ENCODE data around the gene NDRG2.
"Not testable (repeated sequence)": the region's sequence is repeated elsewhere in the genome, so short reads cannot be mapped to it uniquely, and the experiment has no call there.

Gene NDRG2

DNA sequence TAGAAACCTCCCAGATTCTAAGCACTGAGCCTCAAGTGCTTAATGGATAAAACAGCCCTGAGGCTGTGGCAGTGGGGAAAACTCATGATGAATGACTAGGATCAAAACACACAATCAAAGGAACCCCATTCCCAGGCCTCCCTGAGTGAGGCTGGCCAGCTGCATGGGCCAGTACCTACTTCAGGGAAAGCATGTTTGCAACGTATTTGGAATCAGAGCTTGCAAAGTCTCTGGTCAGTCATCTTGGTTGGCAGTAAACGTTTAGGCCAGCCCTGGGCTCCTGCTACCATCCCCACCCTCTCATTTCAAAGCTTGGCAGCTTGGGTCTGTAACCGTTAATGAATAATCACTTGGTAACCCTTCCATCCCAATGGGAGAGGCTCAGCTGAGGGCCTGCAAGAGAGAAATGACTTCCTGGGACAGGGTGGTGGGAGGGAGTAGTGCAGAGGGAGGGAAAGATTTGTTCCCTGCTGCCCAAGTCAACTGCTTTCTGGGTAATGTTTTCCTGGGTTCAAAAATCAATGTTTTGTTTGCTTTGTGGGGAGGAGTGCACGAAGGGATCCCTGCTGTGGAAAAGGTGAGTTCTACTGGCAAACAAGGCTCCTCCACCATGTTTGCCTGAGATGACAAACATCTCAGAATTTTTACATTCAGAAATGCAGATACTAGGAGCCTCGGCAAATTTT, 30.7 kb upstream of the NDRG2 start:
- FAIRE-seq = no peak

DNA sequence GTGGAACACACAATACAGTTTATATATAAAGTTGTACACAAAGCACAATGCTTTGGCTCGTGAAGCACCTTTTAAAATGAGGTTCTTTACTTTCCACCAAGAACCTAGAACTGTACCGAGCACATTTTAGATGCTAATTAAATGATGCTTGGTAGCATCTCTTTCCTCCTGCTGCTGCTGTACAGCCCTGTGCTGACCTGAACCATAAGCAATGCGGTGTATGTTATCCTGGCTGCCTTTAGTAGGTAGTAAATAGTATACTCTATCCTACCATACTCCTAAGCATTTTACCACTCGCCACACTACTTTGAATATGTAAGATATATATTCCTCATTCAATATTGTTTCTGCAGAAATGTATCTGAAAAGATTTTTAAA, 29.9 kb upstream of the NDRG2 start:
- FAIRE-seq = no peak

DNA sequence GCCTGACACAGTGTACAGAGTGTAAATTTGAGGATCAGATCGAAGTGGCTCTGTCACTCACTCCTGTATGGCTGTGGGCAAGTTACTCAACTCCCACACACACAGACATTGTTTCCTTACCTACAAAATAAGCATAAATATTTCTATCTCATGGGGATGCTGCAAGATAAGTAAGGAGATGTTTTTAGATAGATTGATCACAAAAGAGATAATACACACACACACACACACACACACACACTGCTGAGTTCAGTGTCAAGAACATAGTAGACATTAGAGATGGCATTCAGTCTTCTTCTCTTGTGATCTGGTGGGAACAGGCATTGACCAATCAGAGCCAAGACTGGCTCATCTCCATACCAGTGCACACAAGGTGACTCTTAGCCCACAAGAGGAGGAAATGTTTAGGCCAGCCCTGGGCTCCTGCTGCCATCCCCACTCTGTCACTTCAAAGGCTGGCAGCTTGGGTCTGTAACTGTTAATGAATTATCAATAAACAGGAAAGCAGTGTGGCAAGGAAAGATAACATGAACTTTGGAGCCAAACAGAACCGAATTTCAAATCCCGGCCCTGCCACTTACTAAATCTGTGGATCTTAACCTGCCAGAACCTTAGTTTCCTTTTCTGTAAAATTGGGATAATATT, 29.4 kb upstream of the NDRG2 start:
- no peak for FAIRE-seq

DNA sequence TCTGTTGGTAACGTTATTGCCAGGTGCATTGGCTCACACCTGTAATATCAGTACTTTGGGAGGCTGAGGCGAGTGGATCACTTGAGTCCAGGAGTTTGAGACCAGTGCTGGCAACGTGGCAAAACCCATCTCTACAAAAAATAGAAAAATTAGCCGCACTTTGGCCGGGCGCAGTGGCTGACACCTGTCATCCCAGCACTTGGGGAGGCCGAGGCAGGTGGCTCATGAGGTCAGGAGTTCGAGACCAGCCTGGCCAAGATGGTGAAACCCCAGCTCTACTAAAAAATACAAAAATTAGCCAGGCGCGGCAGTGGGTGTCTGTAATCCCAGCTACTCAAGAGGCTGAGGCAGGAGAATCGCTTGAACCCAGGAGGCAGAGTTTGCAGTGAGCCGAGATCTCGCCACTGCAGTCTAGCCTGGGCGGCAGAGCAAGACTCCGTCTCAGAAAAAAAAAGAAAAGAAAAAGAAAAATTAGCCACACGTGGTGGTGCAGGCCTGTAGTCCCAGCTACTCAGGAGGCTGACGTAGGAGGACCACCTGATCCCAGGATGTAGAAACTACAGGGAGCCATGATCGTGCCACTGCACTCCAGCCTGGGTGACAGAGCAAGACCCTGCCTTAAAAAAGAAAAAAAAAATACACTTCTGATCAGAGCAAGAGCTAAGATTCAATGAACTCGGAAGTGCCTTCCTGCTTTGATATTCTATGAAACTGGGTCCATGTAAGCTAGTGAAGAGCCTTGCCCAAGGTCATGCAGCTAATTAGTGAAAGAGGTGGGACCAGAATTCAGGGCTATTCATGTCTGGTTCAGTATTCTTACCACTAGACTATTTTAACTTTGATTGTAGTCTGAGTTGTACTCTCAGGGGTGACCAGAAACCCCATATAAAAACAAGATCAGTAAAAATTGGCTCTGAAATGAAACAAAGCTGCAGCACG, 28.6 kb upstream of the NDRG2 start:
- FAIRE-seq = no peak

DNA sequence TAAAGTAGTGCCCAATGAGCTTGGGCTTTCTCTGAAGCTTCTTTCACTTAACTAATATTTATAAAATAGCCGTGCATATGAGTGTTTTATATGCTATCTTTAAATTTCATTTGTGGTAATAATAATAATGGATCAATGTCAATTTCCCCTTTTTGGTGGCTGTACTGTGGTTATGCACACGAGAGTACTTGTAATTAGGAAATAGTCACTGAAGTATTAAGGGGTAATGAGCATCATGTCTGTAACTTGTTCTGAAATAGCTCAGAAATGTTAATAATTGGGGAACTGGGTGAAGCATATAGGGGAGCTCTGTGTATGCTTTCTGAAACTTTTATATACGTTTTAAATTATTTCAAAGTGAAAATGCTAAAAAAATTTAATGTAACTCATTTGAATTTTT, 25.7 kb upstream of the NDRG2 start:
- FAIRE-seq = no peak

DNA sequence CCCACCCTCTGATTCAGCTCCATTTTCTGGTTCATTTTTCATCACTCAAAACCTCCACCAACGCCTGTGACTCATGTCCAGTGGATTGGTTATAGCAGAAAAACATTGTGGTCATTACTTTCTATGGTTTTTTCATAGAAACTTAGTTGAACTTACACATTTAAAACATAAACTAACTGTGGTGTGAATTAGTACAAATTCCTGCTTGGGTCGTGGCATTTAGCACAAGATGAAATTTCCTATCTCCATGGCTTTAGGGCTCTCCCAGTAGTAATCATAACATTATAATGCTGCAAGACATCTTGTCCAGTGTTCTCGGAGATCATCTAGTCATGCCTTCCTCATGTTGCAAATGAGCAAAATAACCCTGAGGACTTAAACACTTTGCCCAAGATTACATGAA, 24.4 kb upstream of the NDRG2 start:
- no peak for FAIRE-seq

DNA sequence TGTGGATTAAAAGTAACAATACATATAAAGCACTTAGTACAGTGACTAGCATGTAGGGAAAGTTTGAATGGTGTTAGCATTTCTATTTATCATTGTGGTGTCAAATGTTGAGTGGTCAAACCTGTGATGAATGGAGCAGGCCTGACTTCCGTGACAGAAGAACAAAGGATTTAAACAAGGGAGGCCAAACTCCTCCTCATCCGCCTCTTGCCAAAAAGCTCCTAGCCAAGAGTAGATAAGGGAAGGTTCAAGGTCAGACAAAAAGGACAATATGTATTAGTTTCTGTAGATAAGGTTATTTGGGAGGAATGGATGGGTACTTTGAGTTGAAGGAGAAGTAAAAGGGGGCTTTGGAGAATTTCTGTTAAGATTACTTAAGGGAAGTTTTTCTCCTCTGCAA, 23.8 kb upstream of the NDRG2 start:
- FAIRE-seq = no peak

DNA sequence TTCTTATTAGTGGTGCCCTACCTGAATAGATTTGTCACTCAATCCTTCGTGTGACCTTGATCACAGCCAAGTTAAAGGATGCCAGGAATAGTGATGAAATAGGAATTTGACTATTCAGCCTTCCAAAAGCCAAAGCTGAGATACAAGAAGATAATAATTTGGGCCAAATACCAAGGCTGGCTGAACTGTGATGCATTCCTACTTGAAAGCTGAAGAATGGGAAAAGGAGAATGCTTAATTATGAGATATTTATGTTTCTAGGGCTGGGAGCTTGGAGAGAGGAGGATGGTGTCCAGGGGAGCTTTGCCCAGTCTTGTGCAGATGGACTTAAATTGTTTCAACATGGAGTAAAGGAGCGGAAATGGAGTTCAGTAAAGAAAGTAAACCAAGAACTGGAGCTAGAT, 22.5 kb upstream of the NDRG2 start:
- FAIRE-seq = no peak

DNA sequence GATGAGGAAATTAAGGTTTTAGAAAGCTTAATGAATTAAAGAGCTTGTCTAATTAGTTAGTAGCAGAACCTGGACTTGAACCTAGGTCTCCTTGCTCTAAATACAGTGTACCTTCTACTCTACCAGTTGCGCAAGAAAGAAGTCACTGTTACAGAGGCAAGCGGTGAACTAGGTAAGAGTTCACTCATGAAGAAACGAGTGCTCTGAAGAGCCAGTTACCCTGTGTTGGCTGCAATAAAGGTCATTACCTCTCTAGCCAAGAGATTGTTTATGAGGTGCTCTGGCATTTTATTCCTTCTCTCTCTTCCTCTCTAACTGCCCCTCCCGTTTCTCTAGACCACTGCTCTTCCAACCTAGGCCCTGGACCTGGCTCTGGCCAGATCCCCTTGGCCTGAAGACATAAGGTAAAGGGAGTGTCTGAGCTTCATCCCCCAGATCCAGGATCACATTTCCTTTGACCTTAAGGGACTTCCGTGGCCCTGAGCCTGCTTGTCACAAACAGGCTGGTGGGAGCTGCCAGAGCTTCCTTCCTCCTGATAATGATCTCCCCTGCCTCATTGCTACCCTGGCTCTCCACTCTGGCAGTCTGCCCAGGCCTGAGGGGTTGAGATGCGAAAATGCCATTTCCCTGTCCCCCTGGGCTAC, 19.2 kb upstream of the NDRG2 start:
- no peak for FAIRE-seq

DNA sequence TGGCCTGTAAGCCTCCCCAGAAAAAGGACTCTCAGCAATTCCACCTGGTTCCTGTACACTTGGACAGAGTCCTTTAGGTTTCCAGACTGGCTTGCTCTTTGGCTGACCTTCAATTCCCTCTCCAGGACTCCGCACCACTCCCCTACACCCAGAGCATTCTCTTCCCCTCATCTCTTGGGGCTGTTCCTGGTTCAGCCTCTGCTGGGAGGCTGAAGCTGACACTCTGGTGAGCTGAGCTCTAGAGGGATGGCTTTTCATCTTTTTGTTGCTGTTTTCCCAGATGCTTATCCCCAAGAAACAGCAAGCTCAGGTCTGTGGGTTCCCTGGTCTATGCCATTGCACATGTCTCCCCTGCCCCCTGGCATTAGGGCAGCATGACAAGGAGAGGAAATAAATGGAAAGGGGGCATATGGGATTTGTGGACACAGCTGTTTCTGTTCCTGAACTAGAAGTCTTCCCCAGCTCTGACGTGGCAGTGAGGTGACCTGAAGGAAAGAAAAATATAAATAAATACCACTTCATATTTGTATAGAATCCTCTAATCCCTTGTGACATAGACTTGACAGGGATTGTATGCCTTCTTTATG, 18.6 kb upstream of the NDRG2 start:
- no peak for FAIRE-seq

DNA sequence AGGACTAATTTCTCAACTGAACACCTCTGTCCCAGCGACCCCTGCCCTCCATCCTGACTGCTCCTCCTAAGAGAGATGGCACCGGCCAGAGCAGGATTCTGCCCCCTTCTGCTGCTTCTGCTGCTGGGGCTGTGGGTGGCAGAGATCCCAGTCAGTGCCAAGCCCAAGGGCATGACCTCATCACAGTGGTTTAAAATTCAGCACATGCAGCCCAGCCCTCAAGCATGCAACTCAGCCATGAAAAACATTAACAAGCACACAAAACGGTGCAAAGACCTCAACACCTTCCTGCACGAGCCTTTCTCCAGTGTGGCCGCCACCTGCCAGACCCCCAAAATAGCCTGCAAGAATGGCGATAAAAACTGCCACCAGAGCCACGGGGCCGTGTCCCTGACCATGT, 18.1 kb upstream of the NDRG2 start:
- no peak for FAIRE-seq

DNA sequence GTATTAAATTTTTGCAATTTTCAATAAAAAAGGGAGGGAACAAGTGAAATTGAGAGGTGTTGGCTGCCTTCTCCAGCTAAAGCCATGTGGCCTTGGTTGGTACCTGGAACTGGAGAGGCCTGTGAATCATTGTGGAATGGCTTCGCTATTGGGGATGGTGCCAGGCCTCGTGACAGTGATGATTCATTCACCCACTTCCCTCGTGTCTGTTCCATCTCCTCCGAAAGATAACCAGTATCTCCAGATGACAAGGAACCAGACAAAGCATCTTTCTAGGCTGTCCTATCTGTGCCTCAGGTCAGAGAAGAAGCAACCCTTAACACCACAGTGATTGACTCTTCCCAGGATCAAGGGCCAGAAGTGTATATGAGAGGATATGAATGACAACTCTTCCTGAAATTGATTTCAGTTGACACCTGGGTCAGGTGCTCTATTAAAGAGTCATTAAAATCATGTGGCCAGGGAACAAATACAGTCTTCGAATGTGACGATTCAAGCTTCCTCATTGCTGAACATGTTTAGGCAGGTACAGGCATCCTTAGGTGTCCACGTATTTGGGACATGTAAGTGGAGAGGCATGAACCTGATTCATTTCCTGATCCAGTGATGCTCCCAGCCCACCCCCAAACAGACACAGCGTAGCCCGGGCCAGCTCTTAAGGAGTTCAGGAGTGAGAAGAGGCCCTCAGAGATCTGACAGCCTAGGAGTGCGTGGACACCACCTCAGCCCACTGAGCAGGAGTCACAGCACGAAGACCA, 17.0 kb upstream of the NDRG2 start, which contains the start of gene RNASE7:
Gene RNASE7, plus strand, starts transcription at position 687 of the 758 bp plus-strand sequence. CDS start 631 bp downstream, outside the sequence.
- FAIRE-seq = no peak

DNA sequence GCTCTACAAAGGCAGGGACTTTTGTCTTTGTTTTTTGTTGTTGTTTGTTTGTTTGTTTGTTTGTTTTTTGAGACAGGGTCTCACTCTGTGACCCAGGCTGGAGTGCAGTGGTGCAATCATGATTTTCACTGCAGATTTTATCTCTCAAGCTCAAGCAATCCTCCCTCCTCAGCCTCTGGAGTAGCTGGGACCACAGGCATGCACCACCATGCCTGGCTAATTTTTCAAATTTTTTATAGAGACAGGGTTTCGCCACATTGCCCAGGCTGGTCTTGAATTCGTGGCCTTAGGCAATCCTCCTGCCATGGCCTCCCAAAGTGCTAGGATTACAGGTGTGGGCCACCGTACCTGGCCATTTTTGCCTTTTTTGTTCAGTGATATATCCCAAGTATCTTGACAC, 16.1 kb upstream of the NDRG2 start:
- not testable (repeated sequence) for FAIRE-seq

DNA sequence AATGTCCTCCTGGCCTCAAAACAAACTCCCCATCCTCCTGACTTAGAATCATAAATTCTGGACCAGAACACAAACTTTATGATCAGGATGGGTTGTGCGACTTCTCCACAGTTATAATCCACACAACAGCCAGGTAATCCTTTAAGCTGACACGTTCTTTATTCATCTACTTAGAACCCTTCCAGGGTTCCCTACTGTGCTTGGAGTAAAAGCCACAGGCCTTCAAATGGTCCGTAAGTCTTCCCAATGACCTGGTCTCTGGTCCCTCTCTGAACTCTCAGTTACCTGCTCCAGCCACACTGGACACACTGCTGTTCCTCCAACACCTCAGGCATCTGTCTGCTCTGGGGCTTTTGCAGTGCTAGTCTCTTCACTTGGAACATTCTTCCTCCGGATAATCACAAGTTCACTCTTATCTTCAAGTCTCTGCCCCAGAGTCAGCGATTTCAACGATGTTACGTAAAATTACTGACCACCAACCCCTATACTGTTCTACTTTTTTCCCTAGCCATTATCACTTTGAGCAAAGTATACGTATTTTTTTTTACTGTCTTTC, 15.6 kb upstream of the NDRG2 start:
- no peak for FAIRE-seq

DNA sequence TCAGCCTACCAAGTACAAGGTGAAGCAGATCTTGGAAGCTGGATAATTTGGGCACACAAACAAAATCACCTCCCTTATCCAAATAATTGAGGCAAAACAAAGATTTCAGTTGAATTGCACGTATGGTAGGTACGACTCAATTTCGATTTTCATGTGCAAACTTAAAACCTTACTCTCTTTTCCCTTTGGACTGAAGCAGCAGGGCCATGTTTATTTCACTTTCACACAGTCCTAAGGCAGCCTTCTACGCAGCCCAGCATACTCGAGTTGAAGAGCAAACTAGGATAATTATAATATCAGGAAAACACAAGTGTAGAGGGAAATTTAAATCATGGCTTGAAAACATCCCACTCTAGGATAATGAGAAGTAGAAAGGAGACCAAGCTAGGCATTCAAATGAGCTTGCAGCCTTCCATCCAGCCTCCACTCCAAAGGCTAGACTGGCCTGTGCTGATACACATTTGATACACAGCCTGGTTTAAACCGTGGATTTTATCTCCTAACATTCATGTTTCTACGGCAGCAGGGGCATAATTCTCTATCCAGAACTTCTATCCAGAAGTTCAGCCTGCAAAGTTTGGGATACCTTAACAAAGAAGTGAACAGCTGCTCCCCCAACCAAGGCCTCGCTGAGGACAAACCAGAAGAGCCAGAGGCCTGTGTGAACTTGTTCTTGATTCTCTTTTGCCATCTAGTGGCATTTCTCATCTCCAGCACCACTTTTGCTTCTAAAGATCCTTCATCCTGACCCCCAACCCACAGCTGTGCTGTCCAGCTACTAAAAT, 14.9 kb upstream of the NDRG2 start:
- FAIRE-seq = no peak

DNA sequence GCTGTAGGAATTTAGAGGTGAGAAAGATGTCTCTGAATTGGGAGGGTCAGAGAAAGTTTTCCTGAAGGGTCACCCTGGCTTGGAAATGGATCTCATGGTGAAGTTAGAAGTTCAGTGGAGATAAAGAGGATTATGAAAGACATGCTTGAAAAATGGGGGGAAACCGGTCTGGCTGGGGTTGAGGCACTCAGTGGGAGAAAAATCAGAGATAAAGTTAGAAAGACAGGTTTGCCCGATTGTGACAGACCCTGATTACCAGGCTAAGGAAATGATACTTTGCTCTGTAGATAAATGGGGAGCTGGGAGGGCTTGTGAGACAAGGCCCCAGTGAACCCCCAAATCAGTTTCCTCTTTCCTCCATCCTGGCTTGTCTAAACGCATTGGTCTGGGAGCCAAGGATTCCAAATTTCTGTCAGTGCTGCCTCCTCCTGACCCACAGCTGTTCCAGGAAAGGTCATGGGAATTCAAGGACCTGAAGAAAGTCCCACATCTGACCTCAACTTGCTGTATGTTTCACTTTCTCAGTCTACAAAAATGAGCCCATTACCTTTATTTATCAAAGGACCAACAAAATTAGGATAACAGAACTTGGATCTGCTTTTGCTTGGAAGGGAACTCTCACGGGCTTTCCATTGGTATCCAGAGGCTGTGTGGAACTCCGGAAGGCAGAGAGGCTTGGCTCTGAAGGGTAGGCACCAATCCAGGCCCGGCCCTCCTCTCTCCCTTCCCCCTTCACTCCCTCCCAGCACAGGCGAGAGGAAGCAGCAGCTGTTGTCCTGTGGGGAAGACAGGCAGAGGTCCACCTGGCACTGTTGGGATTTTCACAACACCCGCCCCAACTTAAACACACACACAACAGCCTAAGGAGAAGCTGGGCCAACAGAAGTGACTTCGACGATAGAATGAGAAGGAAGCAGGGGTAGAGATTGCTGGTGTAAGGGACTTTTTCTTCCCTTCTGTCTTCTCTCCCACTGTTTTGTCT, 13.9 kb upstream of the NDRG2 start:
- FAIRE-seq = no peak

DNA sequence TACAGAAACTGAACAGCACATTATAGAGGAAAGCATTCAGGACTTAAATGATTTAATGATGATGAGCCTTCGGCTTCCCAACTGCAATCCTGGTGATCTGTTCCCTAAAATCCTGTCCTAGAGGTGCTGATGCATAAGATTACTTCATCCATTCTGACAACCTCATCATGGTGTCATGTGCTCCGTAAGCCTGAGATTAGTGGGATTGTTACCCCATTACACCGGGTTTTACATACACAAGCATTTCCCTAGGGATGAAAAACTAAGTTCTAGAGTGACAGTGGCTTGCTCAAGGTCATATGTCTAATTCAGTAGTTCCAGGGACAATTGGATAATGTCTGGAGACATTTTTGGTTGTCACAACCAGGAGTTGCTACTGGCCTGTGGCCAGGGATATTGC, 12.3 kb upstream of the NDRG2 start:
- no peak for FAIRE-seq

DNA sequence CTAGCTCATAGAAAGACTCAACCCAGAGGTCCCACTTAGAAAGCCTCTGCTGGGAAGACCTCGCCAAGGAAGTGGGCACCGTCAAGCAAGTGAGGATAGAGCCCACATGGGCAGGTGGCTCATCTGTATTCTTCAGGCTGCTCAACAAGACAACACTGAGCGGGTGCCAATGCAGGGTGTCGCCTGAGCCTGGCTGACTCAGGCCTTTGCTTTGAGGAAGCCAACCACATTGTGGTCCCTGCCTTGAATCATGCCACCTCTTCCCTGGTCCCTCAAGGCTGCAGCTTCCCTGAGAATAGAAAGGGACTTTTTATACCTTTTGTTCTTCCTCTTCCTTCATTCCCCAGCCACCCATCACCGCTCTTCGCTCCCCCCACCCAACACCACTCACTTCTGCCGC, 11.9 kb upstream of the NDRG2 start:
- FAIRE-seq = no peak

DNA sequence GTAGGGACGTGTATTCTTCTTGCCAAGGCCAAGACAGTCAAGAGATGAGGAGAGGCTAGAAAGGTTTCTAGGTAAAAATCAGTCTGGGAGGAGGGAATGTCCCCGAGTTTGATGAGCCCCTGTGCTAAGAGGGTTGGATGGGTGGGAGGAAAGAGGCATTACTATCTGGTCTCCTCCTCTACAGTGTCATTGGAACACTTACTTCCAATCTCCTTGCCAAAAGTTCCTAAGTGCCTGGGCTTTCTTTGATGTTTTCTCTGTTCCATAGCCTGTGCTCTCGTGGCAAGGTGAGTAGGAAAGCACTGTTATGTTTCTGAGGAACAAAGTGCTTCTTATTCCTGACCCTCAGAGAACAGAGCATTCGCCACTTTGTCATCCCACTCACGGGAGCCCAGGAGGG, 9.8 kb upstream of the NDRG2 start, which contains the start of gene RNASE13:
Gene RNASE13, minus strand, starts transcription at position 101 of the 400 bp plus-strand sequence. CDS start 519 bp downstream, outside the sequence.
- FAIRE-seq = no peak

Data from TTC549 (cell line).